Measurements from ENCODE around the gene STK11. TPM values are rescaled to one million over a fixed set of nuclear protein-coding genes. Genes with fewer than 3 reads are reported as not detected.
A peak's percentile ranks its signal among the peaks of the same experiment; 100 is the strongest.

Gene STK11
- total RNA-seq, 4 donors from 2014 or later: 52.5 to 91.2 (median 68.7) TPM

- TF ChIP-seq CTCF (IDR thresholded peaks at IDR 0.05) (no peak), POLR2A (IDR thresholded peaks at IDR 0.05) (no peak), EP300 (IDR thresholded peaks at IDR 0.05) (no peak)
- no peaks in the 10 kb centered on the region for H3K27me3 ChIP-seq
- no peak for DNase-seq (ENCODE audit: low spot score in 2 of 2)
- H3K4me3 ChIP-seq: peak overlapping the region in 3 of 4 donors; percentile 45 to 99 (median 91)
- 60 to 65% methylated on average over 30 to 31 of the region's 37 CpGs for WGBS, 2 donors
- peak overlapping the region; percentile 94 to 100 (median 98) for H3K27ac ChIP-seq
- H3K36me3 ChIP-seq: peaks cover 7 to 44% (median 24%) of the 10 kb centered on the region in 3 donors
- no peaks in the 10 kb centered on the region for H3K9me3 ChIP-seq
- H3K4me1 ChIP-seq: peaks cover 0 to 83% (median 63%) of the 10 kb centered on the region in 4 donors
Measured at GRCh38 chr19:1254081-1254527, 48.5 kb downstream of the STK11 start.

- 85 to 89% methylated on average over 20 of the region's 20 CpGs for WGBS, 2 donors
- no peak for DNase-seq (ENCODE audit: low spot score in 2 of 2)
- Histone ChIP-seq H3K27me3 (no peaks in the 10 kb centered on the region), H3K4me3 (no peak overlapping the region), H3K27ac (peak overlapping the region; percentile 94 to 100 (median 98)), H3K9me3 (no peaks in the 10 kb centered on the region), H3K36me3 (peaks cover 7 to 44% (median 24%) of the 10 kb centered on the region in 3 donors), H3K4me1 (peaks cover 0 to 88% (median 69%) of the 10 kb centered on the region in 4 donors)
- TF ChIP-seq EP300 (IDR thresholded peaks at IDR 0.05) (no peak), CTCF (IDR thresholded peaks at IDR 0.05) (no peak), POLR2A (IDR thresholded peaks at IDR 0.05) (no peak)
Measured at GRCh38 chr19:1254530-1255185, 49.1 kb downstream of the STK11 start.

- Histone ChIP-seq H3K27me3 (no peaks in the 10 kb centered on the region), H3K4me1 (peaks cover 0 to 97% (median 77%) of the 10 kb centered on the region in 4 donors), H3K9me3 (no peaks in the 10 kb centered on the region), H3K27ac (peak overlapping the region; percentile 94 to 100 (median 98)), H3K36me3 (peaks cover 7 to 44% (median 24%) of the 10 kb centered on the region in 3 donors), H3K4me3 (no peak overlapping the region)
- 74 to 78% methylated on average over 38 to 43 of the region's 52 CpGs for WGBS, 2 donors
- no peak for DNase-seq (ENCODE audit: low spot score in 2 of 2)
- no peak for TF ChIP-seq CTCF (IDR thresholded peaks at IDR 0.05)
- no peak for TF ChIP-seq POLR2A (IDR thresholded peaks at IDR 0.05)
Measured at GRCh38 chr19:1255186-1256161, 49.9 kb downstream of the STK11 start.

- no peak for DNase-seq (ENCODE audit: low spot score in 2 of 2)
- no peaks in the 10 kb centered on the region for H3K9me3 ChIP-seq
- H3K4me1 ChIP-seq: peaks cover 0 to 95% (median 79%) of the 10 kb centered on the region in 4 donors
- peak overlapping the region in 3 of 4 donors; percentile 20 to 99 (median 93) for H3K27ac ChIP-seq
- peaks cover 7 to 44% (median 24%) of the 10 kb centered on the region in 3 donors for H3K36me3 ChIP-seq
- H3K4me3 ChIP-seq: no peak overlapping the region
- 74 to 78% methylated on average over 18 to 45 of the region's 46 CpGs for WGBS, 2 donors
- H3K27me3 ChIP-seq: no peaks in the 10 kb centered on the region
- TF ChIP-seq EP300 (IDR thresholded peaks at IDR 0.05) (no peak), CTCF (IDR thresholded peaks at IDR 0.05) (no peak), POLR2A (IDR thresholded peaks at IDR 0.05) (no peak)
Measured at GRCh38 chr19:1256646-1257474, 51.3 kb downstream of the STK11 start.
